Amygdala (tissue), 56 donors: ENCODE data around the gene HMGCLL1.

ENCODE experiments used
- DNase-seq, 56 donors: peaks; one replicate each; lab custom pipeline; 2025; lab: John Stamatoyannopoulos, UW

The HMGCLL1 gene

GRCh38 chr6:55578537-55579363 lies at the start of gene HMGCLL1:
Gene HMGCLL1, minus strand, starts transcription at chr6:55579192. Its CDS starts 137 bp downstream, at chr6:55579055.
- peak in 51 of 56 donors; percentile 8 to 80 (median 50) for DNase-seq

DNA sequence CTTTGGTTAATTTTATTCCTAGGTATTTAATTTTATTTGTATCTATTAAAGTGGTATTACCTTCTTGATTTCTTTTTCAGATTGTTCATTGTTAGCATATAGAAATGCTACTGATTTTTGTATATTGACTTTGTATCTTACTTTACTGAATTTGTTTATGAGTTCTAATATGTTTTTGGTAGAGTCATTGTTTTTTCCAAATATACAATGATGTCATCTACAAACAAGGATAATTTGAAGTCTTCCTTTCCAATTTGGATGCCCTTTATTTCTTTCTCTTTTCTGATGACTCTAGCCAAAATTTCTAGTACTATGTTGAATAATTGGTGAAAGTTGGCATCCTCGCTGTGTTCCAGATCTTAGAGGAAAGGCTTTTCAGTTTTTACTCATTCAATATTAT lies 43.0 kb upstream of the HMGCLL1 start:
- no peak for DNase-seq

GRCh38 chr6:55621244-55621643 lies 42.3 kb upstream of the HMGCLL1 start:
- DNase-seq, result no peak

DNA sequence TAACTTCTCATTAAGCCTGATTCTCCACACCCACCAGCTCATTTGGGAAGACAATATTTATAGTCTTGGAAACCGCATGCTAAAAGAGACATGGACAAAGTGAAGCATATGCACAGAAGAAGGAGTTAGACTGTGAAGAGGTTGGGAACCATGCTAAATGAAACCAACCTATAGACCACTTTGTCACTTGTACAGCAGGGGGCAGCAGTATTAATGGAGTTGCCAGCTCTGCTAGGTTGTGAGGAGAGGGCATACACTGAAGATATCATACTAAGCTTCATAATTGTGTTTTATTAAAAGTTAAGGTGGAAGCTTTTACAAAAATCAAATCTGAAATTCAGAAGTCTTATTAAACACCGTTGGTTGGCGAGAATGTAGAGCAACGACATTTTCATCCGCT lies 38.3 kb upstream of the HMGCLL1 start:
- DNase-seq, result no peak

DNA sequence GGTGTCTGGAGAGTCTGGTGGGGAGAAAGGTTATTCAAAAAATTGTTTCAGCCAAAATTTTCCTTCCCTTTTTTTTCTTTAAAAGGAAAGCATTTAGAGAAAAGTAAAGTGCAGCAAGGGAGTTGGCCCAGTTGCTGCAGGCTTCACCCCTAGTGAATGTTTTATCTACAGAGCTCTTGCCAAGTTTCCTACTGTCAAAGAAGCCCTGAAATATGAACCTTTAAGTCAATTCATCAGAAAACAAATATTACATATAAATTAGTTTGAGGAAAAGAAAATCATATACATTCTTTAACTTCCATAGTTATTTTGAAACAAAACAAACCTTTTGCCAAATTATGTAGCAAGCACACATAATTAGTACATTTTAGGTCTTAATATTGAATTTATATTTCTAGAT lies 25.0 kb upstream of the HMGCLL1 start:
- DNase-seq, result no peak

DNA sequence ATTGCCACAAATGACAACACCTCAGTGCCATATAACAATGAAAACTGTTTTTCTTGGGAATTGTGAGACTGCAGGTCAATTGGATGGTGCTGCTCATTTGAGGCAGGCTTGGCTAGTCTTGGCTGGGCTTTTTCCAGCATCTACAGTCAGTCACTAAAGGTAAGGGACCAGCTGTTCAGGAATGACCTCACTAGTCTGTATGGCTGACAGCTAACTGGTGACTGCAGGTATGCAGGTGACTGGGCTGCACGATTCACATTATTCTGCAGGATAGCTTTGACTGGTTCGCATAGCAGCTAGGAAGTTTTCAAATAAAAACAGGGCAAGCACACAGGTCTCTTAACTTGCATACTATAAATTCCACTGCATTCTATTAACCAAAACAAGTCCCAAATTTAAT lies 22.1 kb upstream of the HMGCLL1 start:
- DNase-seq, result no peak

DNA sequence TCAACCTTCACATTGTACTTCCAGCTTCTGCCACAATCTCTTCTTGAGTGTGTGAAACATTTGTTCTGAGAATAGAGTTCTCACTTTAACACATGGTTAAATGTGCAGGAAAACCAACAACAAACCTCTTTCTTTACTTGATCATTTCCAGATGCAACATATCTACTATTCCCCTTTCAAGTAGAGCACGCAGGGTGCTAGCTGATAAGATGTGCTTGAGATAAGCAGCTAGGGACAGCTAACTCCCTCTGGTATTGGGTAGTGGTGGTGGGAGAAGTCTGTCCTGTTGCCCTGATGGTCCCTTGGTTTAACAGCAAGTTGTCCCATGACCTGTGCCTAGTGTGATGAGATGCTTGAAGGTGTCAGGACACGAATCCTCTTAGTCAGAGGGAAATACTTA lies 15.4 kb upstream of the HMGCLL1 start:
- DNase-seq, result no peak

GRCh38 chr6:55584654-55585354 lies 5.8 kb upstream of the HMGCLL1 start:
- no peak for DNase-seq

DNA sequence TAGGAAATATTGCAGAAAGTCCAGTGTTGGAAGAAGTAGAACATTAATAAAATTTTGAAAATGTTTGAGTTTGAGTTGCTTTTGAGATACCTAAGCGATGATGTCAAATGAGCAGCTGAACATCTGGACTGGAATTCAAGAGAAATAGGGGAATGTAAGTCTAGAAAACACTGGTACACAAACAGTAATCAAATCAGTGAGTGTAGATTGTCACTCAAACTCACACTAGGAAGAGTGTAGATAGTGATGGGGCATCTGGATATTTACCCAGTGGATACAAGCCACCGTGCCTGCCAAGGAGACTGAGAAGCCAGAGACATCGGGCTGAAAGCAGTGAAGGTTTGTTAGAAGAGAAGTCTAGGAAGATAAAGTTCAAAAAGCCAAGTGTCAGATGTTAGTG lies 2.2 kb downstream of the HMGCLL1 start:
- no peak for DNase-seq

GRCh38 chr6:55574556-55574955 lies 4.4 kb downstream of the HMGCLL1 start:
- DNase-seq, result no peak

DNA sequence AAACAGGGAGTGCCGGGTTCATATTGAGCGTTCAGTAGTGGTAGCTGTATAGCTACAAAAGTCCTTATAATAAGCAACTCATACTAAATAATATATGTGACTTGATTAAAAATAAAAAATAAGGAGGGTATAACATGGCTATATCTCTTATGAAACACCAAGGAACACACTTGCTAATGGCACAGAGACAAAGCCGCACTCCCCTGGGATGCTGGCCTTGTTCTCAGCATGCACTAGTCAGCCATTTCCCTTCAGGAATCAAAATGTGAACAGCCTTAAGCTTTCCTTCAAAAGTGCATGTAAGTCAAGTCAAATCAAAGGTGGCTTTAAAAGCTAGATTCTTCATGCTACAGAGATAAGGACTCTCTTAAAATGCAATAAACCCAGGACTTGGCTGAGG lies 9.4 kb downstream of the HMGCLL1 start:
- DNase-seq, result no peak

DNA sequence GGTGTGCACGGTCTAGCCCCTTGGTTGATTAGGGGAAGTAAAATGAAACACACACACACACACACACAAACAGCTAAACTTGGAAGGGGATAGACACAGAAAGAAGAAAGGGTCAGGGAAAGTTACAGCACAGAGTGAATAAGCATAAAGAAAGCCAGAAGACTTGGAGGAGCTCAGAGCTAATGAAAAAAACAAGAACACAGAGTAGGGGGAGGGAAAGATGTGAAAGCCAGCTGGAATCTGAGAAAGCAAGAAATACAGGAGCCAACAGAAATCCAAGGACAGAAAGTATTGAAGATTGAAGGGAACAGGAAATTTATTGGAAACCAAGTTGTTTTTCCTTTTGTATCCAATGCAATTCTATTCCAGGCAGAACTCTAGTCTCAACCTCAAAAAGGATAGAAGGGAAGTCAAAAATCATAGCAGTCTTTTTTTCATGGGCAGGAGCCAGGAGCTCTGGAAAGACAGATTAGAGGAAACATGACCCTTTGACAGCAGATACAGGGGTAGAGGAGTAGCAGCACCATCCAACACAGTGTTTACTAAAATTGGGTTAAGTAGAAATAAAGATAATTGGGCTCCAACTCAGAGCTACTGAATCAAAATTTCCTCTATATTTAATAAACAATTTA lies 10.1 kb downstream of the HMGCLL1 start:
- peak in 3 of 56 donors; percentile 1 to 10 (median 5) for DNase-seq

GRCh38 chr6:55567558-55567957 lies 11.4 kb downstream of the HMGCLL1 start:
- no peak for DNase-seq

DNA sequence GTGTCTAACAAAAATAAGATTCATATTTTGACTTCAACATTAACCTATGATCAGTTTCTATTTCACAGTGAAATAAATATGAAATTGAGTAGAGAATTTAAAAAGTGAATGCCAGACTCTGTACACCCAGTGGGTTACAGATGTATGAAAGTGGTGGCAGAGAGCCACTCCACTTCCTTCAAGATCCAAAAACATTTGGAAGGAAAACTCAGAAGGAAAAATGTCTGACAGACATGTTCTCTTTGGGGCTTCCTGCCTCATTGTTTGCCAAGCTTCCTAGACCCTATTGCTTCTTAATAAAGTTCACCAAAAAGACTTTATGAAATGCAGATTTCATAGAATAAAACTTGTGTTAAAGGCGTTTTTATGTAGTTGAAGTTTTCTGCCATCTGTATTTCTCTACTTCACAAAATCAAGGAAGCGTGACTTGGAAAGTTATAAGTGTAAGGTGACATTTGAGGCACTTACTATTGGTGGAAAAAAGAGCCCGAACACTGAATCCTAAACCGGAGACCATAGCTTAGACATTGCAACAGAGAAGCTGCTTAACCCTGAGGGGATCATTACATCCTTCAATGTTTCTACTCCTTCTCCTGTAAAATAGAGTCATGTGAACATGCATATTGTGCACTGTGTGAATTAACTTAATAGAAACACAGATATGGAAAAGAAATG lies 12.8 kb downstream of the HMGCLL1 start:
- DNase-seq, result no peak

DNA sequence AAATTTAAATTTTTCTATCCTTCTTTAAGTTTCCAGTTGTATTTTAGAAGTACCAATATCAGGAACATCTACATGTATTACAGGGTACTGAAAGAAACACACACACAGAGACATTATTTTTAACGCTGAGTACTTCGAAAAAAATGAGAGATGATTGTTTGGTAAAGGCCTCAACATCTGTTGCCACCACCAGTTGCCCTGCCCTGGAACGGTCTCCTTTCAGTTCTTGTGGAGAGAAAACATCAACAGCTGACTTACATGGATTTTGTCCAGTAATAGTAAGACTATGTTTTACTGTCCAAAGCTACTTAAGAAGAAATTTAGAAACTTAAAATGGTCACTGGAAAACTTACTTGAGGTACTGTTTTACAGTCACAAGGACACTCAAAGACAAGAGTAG lies 16.7 kb downstream of the HMGCLL1 start:
- no peak for DNase-seq

- DNase-seq, result no peak
Observed at GRCh38 chr6:55560290-55560885, 18.6 kb downstream of the HMGCLL1 start.

DNA sequence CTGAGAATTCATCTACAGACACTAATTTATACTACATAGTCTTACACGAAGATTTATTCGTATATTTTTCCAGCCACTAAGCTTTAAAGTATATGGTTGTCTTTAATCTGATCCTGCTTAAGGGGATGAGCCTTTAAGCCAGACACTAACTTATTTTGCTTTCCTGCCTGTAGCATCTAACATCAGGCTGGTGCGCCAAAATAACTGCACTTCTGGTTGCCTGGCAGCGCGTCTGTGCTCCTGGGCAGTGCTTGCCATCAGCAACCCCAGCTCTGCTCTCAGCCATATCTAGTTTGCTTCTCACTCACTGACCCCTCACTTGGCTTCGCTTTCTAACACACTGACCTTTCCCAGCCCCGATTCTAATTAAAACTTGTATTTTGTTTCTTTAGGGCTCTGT lies 21.8 kb downstream of the HMGCLL1 start:
- no peak for DNase-seq

DNA sequence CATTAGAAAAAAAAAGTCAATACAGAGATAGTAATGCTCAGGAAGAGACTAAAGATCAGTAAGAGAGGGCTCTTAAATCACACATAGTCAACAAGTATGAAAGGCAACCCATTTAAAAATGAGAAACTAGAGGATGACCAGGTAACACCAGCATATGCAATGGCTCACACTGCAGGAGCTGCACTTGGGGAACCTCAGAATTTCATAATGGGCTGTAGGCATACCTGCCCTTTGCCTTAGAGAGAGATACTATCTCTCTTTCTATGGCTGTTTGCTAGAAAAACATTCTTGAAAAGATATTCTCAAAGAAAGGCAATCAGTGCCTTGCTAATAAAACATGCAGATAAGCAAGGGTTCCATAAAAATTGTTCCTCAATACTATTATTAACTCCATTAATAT lies 33.2 kb downstream of the HMGCLL1 start:
- no peak for DNase-seq

DNA sequence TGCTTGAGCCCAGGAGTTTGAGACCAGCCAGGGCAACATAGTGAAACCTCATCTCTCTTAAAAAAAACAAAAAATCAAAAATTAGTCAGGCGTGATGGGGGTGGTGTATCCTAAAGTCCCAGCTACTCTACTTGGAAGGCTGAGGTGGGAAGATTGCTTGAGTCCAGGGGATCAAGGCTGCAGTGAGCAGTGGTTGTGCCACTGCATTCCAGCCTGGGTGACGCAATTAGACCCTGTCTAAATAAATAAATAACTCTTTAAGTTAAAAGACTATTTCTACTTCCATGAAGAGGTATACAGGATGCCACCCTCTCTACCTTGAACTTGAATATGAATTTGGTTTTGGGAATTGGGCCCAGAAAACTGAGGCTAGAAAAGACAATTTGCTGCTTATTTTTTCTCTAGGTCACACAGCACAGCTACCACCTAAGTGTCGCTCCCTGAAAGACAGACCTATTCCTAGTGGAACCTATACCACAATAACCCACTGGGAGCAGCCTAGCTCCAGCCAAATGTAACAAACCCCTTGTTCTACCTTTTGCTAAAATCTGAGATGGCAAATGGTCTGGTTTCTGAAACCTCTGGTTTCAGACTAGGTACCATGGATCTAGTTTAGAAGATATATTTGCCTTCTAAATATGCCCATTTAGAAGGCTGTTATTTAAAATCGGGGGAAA lies 35.2 kb downstream of the HMGCLL1 start:
- DNase-seq, result no peak

DNA sequence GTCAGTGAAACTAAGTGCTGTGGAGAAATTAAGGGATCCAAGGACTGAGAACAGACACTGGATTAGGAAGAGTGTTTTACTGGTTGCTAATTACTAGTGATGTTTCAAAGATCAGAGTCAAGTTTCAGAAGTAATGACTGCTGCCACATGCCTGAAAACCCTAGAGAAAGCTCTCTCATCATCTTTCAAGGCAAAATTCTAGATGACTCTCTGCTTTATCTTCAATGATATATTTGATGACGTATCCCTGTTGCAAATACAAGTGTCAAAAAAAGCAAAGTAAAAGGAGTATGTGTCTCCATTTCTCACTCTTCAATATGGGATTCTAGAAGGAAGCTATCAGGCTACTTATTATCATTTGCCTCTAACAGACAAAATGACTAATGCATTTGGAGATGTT lies 38.0 kb downstream of the HMGCLL1 start:
- no peak for DNase-seq
